Keratinocyte (primary cell): Measurements from ENCODE around the gene IL10RA.

Source experiments
- EZH2 ChIP-seq: IDR thresholded peaks from one replicate; pipeline ENCODE4 v1.6.1; 2012; ENCODE audit warnings: inconsistent platforms, mild to moderate bottlenecking, low read length, moderate library complexity
- TF ChIP-seq, protein P1 (sequence below), 3 experiments: IDR thresholded peaks in 1 of 3; conservative IDR thresholded peaks in 1 of 3; optimal IDR thresholded peaks in 1 of 3; 2 replicates in 2 of 3; 3 replicates in 1 of 3; pipeline versions ENCODE3 to v1.5.1; 2011; ENCODE audit warnings: low read length in 3 of 3, mild to moderate bottlenecking in 3 of 3, moderate library complexity in 2 of 3, control low read depth in 1 of 3, inconsistent platforms in 1 of 3; ENCODE audit not compliant: insufficient read depth in 2 of 3; ENCODE audit errors: extremely low read depth in 1 of 3

DNA sequence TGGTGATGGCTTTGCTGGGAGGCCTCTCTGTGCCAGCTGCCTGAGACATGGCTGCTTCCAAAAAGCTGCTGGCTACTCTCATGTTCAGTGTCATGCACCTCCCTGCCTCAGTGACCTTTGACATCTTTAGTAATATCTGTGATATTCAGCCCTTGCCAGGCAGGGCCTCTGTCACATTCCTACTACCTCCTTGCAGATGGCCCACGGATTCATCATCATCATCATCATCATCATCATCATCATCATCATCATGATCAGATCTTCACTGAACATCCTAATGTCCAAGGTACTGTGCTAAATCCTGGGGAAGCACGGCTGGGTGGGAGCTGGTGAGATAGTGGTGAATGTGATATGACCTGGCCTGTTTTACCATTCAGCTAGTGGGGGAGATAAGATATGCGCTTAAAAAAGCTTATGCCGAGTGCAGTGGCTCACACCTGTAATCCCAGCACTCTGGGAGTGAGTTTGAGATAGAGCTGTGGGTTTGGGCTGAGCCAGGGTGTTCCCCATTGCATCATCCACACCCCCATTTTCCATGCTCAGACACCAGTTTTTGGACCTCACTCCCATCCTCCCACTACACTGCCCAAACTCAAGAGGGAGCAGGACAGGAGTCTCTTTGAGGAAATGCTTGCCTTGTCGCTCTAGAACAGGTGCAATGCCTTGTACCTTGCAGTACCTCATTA lies 39.9 kb upstream of the IL10RA start:
- TF ChIP-seq, protein P1, sequence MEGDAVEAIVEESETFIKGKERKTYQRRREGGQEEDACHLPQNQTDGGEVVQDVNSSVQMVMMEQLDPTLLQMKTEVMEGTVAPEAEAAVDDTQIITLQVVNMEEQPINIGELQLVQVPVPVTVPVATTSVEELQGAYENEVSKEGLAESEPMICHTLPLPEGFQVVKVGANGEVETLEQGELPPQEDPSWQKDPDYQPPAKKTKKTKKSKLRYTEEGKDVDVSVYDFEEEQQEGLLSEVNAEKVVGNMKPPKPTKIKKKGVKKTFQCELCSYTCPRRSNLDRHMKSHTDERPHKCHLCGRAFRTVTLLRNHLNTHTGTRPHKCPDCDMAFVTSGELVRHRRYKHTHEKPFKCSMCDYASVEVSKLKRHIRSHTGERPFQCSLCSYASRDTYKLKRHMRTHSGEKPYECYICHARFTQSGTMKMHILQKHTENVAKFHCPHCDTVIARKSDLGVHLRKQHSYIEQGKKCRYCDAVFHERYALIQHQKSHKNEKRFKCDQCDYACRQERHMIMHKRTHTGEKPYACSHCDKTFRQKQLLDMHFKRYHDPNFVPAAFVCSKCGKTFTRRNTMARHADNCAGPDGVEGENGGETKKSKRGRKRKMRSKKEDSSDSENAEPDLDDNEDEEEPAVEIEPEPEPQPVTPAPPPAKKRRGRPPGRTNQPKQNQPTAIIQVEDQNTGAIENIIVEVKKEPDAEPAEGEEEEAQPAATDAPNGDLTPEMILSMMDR (optimal IDR thresholded peaks at IDR 0.05 in 1 of 3, IDR thresholded peaks at IDR 0.05 in 1 of 3, conservative IDR thresholded peaks at IDR 0.05 in 1 of 3; ENCODE audit: extremely low read depth in 1 of 3, insufficient read depth in 2 of 3, low read length in 3 of 3): no peak
- TF ChIP-seq EZH2: no peak
